NCI-H774 (cell line): Measurements from ENCODE around the gene MROH7.

ENCODE experiments used
- DNase-seq: peaks from one replicate; lab custom pipeline; 2025; lab: John Stamatoyannopoulos, UW

MROH7 gene

GRCh38 chr1:54742282-54742681 is 100.7 kb downstream of the MROH7 start:
- DNase-seq = no peak

GRCh38 chr1:54743416-54744226 is 102.0 kb downstream of the MROH7 start:
- DNase-seq = no peak

DNA sequence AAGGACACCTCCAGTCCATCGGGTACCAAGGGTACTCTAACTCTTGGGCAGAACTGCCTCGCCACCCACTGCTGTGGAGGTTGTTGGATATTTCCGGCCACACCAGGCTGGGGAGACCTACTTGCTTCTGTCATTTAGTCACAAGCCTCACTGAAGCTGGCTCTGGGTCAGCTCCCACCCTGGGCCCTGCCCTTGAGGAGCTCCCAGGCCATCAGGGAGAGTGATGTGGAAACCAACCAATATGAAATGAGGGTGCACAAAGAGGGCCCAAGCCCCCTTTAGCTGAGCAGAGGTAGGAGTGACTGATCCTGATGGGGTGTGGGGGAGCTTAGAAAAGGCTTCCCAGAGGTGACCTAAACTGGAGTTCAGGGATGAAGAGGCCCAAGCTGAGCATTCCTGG is 103.1 kb downstream of the MROH7 start:
- DNase-seq = no peak

- no peak for DNase-seq
These were observed 103.7 kb downstream of the MROH7 start for GRCh38 chr1:54745274-54745673.

DNA sequence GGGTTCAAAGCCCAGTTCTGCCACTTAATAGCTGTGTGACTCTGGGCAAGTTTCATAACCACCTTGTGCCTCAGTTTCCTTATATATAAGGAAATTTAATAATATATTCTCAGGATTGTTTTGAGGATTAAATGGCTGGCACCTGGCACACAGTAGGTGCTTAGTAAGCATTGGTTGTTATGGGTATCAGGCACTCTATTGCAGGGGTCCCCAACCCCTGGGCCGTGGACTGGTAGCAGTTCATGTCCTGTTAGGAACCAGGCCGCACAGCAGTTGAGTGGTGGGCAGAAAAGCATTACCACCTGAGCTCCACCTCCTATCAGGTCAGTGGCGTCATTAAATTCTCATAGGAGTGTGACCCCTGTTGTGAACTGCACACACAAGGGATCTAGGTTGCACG is 104.3 kb downstream of the MROH7 start:
- no peak for DNase-seq

GRCh38 chr1:54748094-54748835 is 106.7 kb downstream of the MROH7 start:
- DNase-seq = no peak

DNA sequence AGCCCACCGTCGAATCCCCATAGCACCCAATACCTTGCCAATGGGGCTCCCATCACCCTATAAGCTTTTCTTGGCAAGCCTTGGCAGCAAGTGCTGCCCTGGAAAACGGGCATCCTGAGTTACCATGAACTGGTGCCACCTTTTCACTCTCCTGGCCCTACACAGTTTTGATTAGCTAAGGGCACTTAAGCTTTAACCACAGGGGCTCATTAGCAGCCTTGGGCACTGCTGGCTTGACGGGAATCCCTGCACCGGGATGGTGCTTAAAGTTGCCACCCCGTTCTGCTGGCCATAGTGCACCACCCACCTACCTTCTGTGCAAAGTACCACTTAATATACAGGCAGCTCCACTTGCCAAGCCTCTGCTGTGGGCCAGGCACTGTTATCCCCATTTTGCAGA is 109.0 kb downstream of the MROH7 start:
- no peak for DNase-seq

DNA sequence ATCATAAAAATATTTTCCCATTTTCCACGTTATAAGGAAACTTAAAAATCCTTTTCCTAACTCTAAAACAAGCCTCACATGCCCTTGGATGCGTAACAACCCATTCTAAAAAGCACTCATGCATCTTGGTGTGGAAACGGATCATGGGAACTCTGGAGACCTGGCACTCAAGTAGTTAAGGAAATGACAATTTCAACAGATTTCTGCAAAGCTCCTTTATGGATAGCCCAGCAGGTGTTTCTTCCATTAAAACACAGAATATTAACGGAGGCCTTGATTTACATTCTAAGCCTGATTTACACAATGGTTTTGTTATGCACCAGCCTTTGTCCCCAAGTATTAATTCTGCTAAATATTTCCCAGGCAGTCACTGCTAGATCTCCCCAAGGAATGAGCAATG is 109.8 kb downstream of the MROH7 start:
- no peak for DNase-seq

GRCh38 chr1:54754045-54754444 is 112.5 kb downstream of the MROH7 start:
- no peak for DNase-seq

- DNase-seq = no peak
These were observed 113.1 kb downstream of the MROH7 start for GRCh38 chr1:54754486-54755285.

DNA sequence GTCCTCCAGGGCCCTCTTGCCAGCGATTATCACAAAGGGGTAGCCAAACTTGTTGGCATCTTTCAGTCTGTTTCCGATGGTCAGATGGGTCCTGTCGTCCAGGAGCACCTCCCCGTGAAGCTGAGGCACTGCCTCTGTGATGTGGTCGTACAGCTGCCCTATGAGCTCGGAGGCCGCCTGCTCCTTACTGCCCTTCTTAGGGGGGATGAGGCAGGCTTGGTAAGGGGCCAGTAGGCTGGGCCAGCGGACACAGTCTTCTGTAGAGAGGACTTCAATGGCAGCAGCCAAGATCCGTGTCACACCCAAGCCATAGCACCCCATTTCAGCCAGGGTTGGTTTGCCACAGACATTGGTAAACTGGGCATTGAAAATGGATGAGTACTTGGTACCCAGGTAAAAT is 116.2 kb downstream of the MROH7 start:
- DNase-seq = no peak

DNA sequence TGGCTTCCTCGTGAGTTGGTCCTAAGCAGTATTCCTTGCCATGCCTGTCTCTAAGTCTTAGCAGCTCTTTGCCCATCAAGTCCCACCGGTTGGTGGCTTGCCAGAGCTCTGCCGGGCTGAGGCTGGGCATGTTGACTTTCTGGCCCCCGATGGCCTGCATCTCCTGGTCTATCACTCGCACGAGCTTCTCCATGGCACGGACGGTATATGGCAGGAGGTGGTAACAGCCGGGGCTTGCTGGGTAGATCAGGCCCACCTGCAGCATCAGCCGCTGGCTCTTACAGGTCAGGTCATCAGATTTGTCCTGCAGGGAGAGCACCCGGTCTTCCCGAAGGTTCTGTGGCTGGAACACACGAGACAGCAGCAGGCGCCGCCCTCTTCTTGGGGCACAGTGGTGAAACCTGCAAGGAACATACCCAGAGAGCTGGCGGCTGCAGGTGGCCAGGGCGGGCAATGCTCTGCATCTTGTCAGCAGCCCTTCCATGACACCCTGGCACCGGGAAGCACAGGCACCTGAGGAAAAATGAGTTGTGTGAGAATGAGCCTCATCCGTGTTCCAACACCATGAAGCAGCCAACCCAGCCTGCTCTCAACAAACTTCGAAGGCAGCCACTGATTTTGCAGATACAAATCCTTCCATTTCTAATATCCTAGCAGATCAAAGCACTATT is 117.2 kb downstream of the MROH7 start:
- DNase-seq = no peak
